ENCODE data around the gene PMS1.

Gene PMS1

GRCh38 chr2:189868896-189869295 lies 84.6 kb downstream of the PMS1 start:
- Histone ChIP-seq H3K27me3 (ENCODE audit: low read length) (no peaks in the 10 kb centered on the region), H3K4me3 (ENCODE audit: insufficient read depth, low read length, poor library complexity, severe bottlenecking) (no peak overlapping the region), H3K9me2 (replicated peaks; ENCODE audit: insufficient read depth, low read length) (no peaks in the 10 kb centered on the region), H3K27ac (ENCODE audit: low read depth, low read length) (no peak overlapping the region), H3K9me3 (ENCODE audit: insufficient read depth, low read length) (no peaks in the 10 kb centered on the region), H3K4me2 (ENCODE audit: low read depth, low read length, poor library complexity, severe bottlenecking) (no peak overlapping the region), H2AFZ (ENCODE audit: low read depth, low read length, severe bottlenecking) (no peak overlapping the region), H3K36me3 (ENCODE audit: low read length) (peaks cover 15% of the 10 kb centered on the region), H3K79me2 (ENCODE audit: insufficient read depth, low read length) (no peaks in the 10 kb centered on the region), H3K9ac (ENCODE audit: low read length) (no peak overlapping the region), H4K20me1 (ENCODE audit: low read depth, low read length) (no peaks in the 10 kb centered on the region), H3F3A (ENCODE audit: insufficient read depth) (no peaks in the 10 kb centered on the region; the same call in 1 of the 2 replicates)
- TF ChIP-seq EZH2phosphoT487 (conservative IDR thresholded peaks at IDR 0.05; ENCODE audit: low read length) (no peak), CTCF (IDR thresholded peaks at IDR 0.05; ENCODE audit: insufficient read depth, low read length, poor library complexity, severe bottlenecking) (no peak)

- H2AFZ ChIP-seq (ENCODE audit: low read depth, low read length, severe bottlenecking) = no peak overlapping the region
- no peaks in the 10 kb centered on the region for H3K9me2 ChIP-seq (replicated peaks; ENCODE audit: insufficient read depth, low read length)
- H3K36me3 ChIP-seq (ENCODE audit: low read length) = peaks cover 9% of the 10 kb centered on the region
- H3K79me2 ChIP-seq (ENCODE audit: insufficient read depth, low read length) = no peaks in the 10 kb centered on the region
- no peaks in the 10 kb centered on the region for H3K27me3 ChIP-seq (ENCODE audit: low read length)
- H3F3A ChIP-seq (ENCODE audit: insufficient read depth) = no peaks in the 10 kb centered on the region; the same call in 1 of the 2 replicates
- H3K4me3 ChIP-seq (ENCODE audit: insufficient read depth, low read length, poor library complexity, severe bottlenecking) = no peak overlapping the region
- no peak overlapping the region for H3K9ac ChIP-seq (ENCODE audit: low read length)
- no peaks in the 10 kb centered on the region for H4K20me1 ChIP-seq (ENCODE audit: low read depth, low read length)
- no peaks in the 10 kb centered on the region for H3K9me3 ChIP-seq (ENCODE audit: insufficient read depth, low read length)
- H3K4me2 ChIP-seq (ENCODE audit: low read depth, low read length, poor library complexity, severe bottlenecking) = no peak overlapping the region
- no peak for TF ChIP-seq CTCF (IDR thresholded peaks at IDR 0.05; ENCODE audit: insufficient read depth, low read length, poor library complexity, severe bottlenecking)
- TF ChIP-seq EZH2phosphoT487 (conservative IDR thresholded peaks at IDR 0.05; ENCODE audit: low read length) = no peak
- H3K27ac ChIP-seq (ENCODE audit: low read depth, low read length) = no peak overlapping the region
Measured at GRCh38 chr2:189870381-189871085, 86.3 kb downstream of the PMS1 start.

GRCh38 chr2:189873696-189874095 lies 89.4 kb downstream of the PMS1 start:
- Histone ChIP-seq H3K36me3 (ENCODE audit: low read length) (peaks cover 12% of the 10 kb centered on the region), H3K9me3 (ENCODE audit: insufficient read depth, low read length) (no peaks in the 10 kb centered on the region), H3F3A (ENCODE audit: insufficient read depth) (peaks cover 11% of the 10 kb centered on the region; the same call in 1 of the 2 replicates), H4K20me1 (ENCODE audit: low read depth, low read length) (no peaks in the 10 kb centered on the region), H3K79me2 (ENCODE audit: insufficient read depth, low read length) (no peaks in the 10 kb centered on the region), H3K4me2 (ENCODE audit: low read depth, low read length, poor library complexity, severe bottlenecking) (no peak overlapping the region), H3K9ac (ENCODE audit: low read length) (no peak overlapping the region), H2AFZ (ENCODE audit: low read depth, low read length, severe bottlenecking) (no peak overlapping the region), H3K9me2 (replicated peaks; ENCODE audit: insufficient read depth, low read length) (no peaks in the 10 kb centered on the region), H3K4me3 (ENCODE audit: insufficient read depth, low read length, poor library complexity, severe bottlenecking) (no peak overlapping the region), H3K27ac (ENCODE audit: low read depth, low read length) (no peak overlapping the region), H3K27me3 (ENCODE audit: low read length) (no peaks in the 10 kb centered on the region)
- TF ChIP-seq CTCF (IDR thresholded peaks at IDR 0.05; ENCODE audit: insufficient read depth, low read length, poor library complexity, severe bottlenecking) (no peak), EZH2phosphoT487 (conservative IDR thresholded peaks at IDR 0.05; ENCODE audit: low read length) (no peak)
